Measurements from ENCODE around the gene ORAI3. TPM values are rescaled to one million over a fixed set of nuclear protein-coding genes. Genes with fewer than 3 reads are reported as not detected.

Gene ORAI3
- total RNA-seq, 1 donor from 2014 or later, result 25.2 TPM

GRCh38 chr16:30902029-30902972, 46.6 kb upstream of the ORAI3 start:
- peaks cover 16% of the 10 kb centered on the region for H3K4me1 Mint-ChIP-seq (ENCODE audit: unreplicated experiment)
- peak overlapping the region; percentile 94 for H3K27ac Mint-ChIP-seq (ENCODE audit: unreplicated experiment)
- H3K27me3 Mint-ChIP-seq (ENCODE audit: unreplicated experiment), result no peaks in the 10 kb centered on the region
- peak; percentile 35 for TF ChIP-seq CTCF (IDR thresholded peaks at IDR 0.05)
- H3K9me3 Mint-ChIP-seq (ENCODE audit: unreplicated experiment), result no peaks in the 10 kb centered on the region
- no peaks in the 10 kb centered on the region for H3K36me3 Mint-ChIP-seq (ENCODE audit: unreplicated experiment)
- peak overlapping the region; percentile 80 for H3K4me3 Mint-ChIP-seq (ENCODE audit: unreplicated experiment)
- DNase-seq (ENCODE audit: extremely low spot score, unreplicated experiment), result peak; percentile 91

GRCh38 chr16:30903002-30903401, 45.9 kb upstream of the ORAI3 start:
- TF ChIP-seq CTCF (IDR thresholded peaks at IDR 0.05), result no peak
- H3K4me3 Mint-ChIP-seq (ENCODE audit: unreplicated experiment), result peak overlapping the region; percentile 80
- no peaks in the 10 kb centered on the region for H3K9me3 Mint-ChIP-seq (ENCODE audit: unreplicated experiment)
- no peaks in the 10 kb centered on the region for H3K36me3 Mint-ChIP-seq (ENCODE audit: unreplicated experiment)
- H3K4me1 Mint-ChIP-seq (ENCODE audit: unreplicated experiment), result peaks cover 15% of the 10 kb centered on the region
- no peak for DNase-seq (ENCODE audit: extremely low spot score, unreplicated experiment)
- H3K27me3 Mint-ChIP-seq (ENCODE audit: unreplicated experiment), result no peaks in the 10 kb centered on the region
- peak overlapping the region; percentile 94 for H3K27ac Mint-ChIP-seq (ENCODE audit: unreplicated experiment)

- no peak for TF ChIP-seq CTCF (IDR thresholded peaks at IDR 0.05)
- no peaks in the 10 kb centered on the region for H3K27me3 Mint-ChIP-seq (ENCODE audit: unreplicated experiment)
- no peaks in the 10 kb centered on the region for H3K36me3 Mint-ChIP-seq (ENCODE audit: unreplicated experiment)
- H3K4me3 Mint-ChIP-seq (ENCODE audit: unreplicated experiment), result no peak overlapping the region
- H3K27ac Mint-ChIP-seq (ENCODE audit: unreplicated experiment), result peak overlapping the region; percentile 63
- no peaks in the 10 kb centered on the region for H3K9me3 Mint-ChIP-seq (ENCODE audit: unreplicated experiment)
- H3K4me1 Mint-ChIP-seq (ENCODE audit: unreplicated experiment), result peaks cover 15% of the 10 kb centered on the region
- DNase-seq (ENCODE audit: extremely low spot score, unreplicated experiment), result no peak
Observed at GRCh38 chr16:30903596-30903995, 45.3 kb upstream of the ORAI3 start.

GRCh38 chr16:30904114-30904780, 44.6 kb upstream of the ORAI3 start:
- no peak for TF ChIP-seq CTCF (IDR thresholded peaks at IDR 0.05)
- no peaks in the 10 kb centered on the region for H3K9me3 Mint-ChIP-seq (ENCODE audit: unreplicated experiment)
- H3K27ac Mint-ChIP-seq (ENCODE audit: unreplicated experiment), result peak overlapping the region; percentile 63
- H3K27me3 Mint-ChIP-seq (ENCODE audit: unreplicated experiment), result no peaks in the 10 kb centered on the region
- H3K36me3 Mint-ChIP-seq (ENCODE audit: unreplicated experiment), result no peaks in the 10 kb centered on the region
- DNase-seq (ENCODE audit: extremely low spot score, unreplicated experiment), result no peak
- H3K4me3 Mint-ChIP-seq (ENCODE audit: unreplicated experiment), result no peak overlapping the region
- H3K4me1 Mint-ChIP-seq (ENCODE audit: unreplicated experiment), result peaks cover 15% of the 10 kb centered on the region

GRCh38 chr16:30907064-30907463, 41.8 kb upstream of the ORAI3 start:
- Mint-ChIP-seq H3K27ac (ENCODE audit: unreplicated experiment) (no peak overlapping the region), H3K4me1 (ENCODE audit: unreplicated experiment) (peaks cover 9% of the 10 kb centered on the region), H3K9me3 (ENCODE audit: unreplicated experiment) (no peaks in the 10 kb centered on the region), H3K27me3 (ENCODE audit: unreplicated experiment) (no peaks in the 10 kb centered on the region), H3K36me3 (ENCODE audit: unreplicated experiment) (no peaks in the 10 kb centered on the region), H3K4me3 (ENCODE audit: unreplicated experiment) (no peak overlapping the region)
- DNase-seq (ENCODE audit: extremely low spot score, unreplicated experiment), result no peak
- TF ChIP-seq CTCF (IDR thresholded peaks at IDR 0.05), result no peak

Data from osteocyte (in vitro differentiated cells).